ENCODE data around the gene LGR6. TPM values are rescaled to one million over a fixed set of nuclear protein-coding genes. Genes with fewer than 3 reads are reported as not detected.

Gene LGR6
- total RNA-seq, 1 donor from 2014 or later = 26.0 TPM

- Histone ChIP-seq H3K4me3 (no peak overlapping the region), H3K27me3 (no peaks in the 10 kb centered on the region), H3K27ac (no peak overlapping the region), H3K4me1 (no peaks in the 10 kb centered on the region), H3K36me3 (no peaks in the 10 kb centered on the region), H3K9me3 (no peaks in the 10 kb centered on the region)
- TF ChIP-seq CTCF (IDR thresholded peaks at IDR 0.05) = no peak
- intact Hi-C loops (cut with DNase I) = no loop called here
- no peak for DNase-seq (ENCODE audit: low spot score in 2 of 2)
Measured at GRCh38 chr1:202329891-202330290, 136.3 kb downstream of the LGR6 start.

- H3K36me3 ChIP-seq = no peaks in the 10 kb centered on the region
- intact Hi-C loops (cut with DNase I) = no loop called here
- TF ChIP-seq CTCF (IDR thresholded peaks at IDR 0.05) = no peak
Measured at GRCh38 chr1:202333861-202334260, 140.3 kb downstream of the LGR6 start.

GRCh38 chr1:202343652-202344349 is 150.2 kb downstream of the LGR6 start:
- Histone ChIP-seq H3K4me3 (no peak overlapping the region), H3K27ac (no peak overlapping the region), H3K27me3 (no peaks in the 10 kb centered on the region), H3K9me3 (no peaks in the 10 kb centered on the region), H3K4me1 (no peaks in the 10 kb centered on the region), H3K36me3 (no peaks in the 10 kb centered on the region)
- intact Hi-C loops (cut with DNase I) = loop anchor here (1.0 to 10.0 kb wide), 3 partner anchors 68 to 376 kb away; no protein-coding TSS in a partner anchor
- TF ChIP-seq CTCF (IDR thresholded peaks at IDR 0.05) = peak; percentile 31 to 77 (median 75)
- DNase-seq (ENCODE audit: low spot score in 2 of 2) = no peak

More at GRCh38 chr1:202333861-202334260, 140.3 kb downstream of the LGR6 start:
- Histone ChIP-seq H3K4me3 (no peak overlapping the region), H3K9me3 (no peaks in the 10 kb centered on the region), H3K27ac (no peak overlapping the region), H3K27me3 (no peaks in the 10 kb centered on the region), H3K4me1 (no peaks in the 10 kb centered on the region)
- DNase-seq (ENCODE audit: low spot score in 2 of 2) = no peak

- H3K27me3 ChIP-seq = no peaks in the 10 kb centered on the region
- H3K27ac ChIP-seq = no peak overlapping the region
- no peaks in the 10 kb centered on the region for H3K9me3 ChIP-seq
- H3K4me3 ChIP-seq = no peak overlapping the region
- DNase-seq (ENCODE audit: low spot score in 2 of 2) = no peak
- H3K4me1 ChIP-seq = peaks cover 0 to 4% of the 10 kb centered on the region in 2 donors
- no peak for TF ChIP-seq CTCF (IDR thresholded peaks at IDR 0.05)
- no peaks in the 10 kb centered on the region for H3K36me3 ChIP-seq
- intact Hi-C loops (cut with DNase I) = loop anchor here (10.0 kb wide), 1 partner anchor 247 kb away; no protein-coding TSS in a partner anchor
Measured at GRCh38 chr1:202348005-202348508, 154.5 kb downstream of the LGR6 start.

DNA sequence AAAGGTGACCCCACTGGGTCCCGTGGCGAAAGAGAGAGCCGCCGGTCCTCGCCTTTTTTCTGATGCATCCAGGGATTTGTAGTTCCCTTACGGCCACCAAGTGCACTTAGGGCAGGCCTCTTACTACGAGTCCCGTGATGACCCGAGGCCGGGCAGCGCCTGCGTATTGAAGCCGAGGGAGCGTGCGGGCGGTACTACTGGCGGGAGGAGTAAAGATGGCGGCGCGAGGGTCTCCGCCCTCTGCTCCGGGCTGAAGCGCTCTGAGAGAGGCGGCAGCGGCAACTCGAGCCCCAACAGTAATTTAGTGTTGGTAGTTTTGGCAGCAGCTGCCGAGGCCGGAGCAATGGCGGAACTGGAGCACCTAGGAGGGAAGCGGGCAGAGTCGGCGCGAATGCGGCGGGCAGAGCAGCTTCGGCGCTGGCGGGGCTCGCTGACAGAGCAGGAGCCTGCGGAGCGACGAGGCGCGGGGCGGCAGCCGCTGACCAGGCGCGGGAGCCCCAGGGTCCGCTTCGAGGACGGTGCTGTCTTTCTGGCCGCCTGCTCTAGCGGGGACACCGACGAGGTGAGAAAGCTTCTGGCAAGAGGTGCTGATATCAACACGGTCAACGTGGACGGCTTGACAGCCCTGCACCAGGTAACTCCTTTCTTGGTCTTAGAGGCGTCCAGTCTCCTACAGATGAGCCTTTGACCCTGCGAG is 155.1 kb downstream of the LGR6 start, which contains the start of gene PPP1R12B:
PPP1R12B (plus strand) TSS at position 191 of the 697 bp plus-strand sequence; CDS start at position 344, 153 bp downstream.
- H3K4me1 ChIP-seq = peaks cover 0 to 4% of the 10 kb centered on the region in 2 donors
- H3K9me3 ChIP-seq = no peaks in the 10 kb centered on the region
- H3K36me3 ChIP-seq = no peaks in the 10 kb centered on the region
- H3K4me3 ChIP-seq = peak within 1 kb of the TSS; percentile 90 to 99
- H3K27ac ChIP-seq = peak within 1 kb of the TSS; percentile 82 to 87
- H3K27me3 ChIP-seq = no peaks in the 10 kb centered on the region
- no peak for TF ChIP-seq CTCF (IDR thresholded peaks at IDR 0.05)
- intact Hi-C loops (cut with DNase I) = loop anchor here (10.0 kb wide), 1 partner anchor 246 kb away; no protein-coding TSS in a partner anchor
- DNase-seq (ENCODE audit: low spot score in 2 of 2) = peak; percentile 94 to 99
